Ectodermal cell (in vitro differentiated cells): ENCODE results near the gene NR2C2AP.

Experiments
- H3K27ac ChIP-seq: 2 replicates; pipeline ENCODE4 v1.7.0; 2013; ENCODE audit warnings: mild to moderate bottlenecking, low read depth, low read length; ENCODE audit not compliant: insufficient read depth, poor library complexity, severe bottlenecking
- H3K27me3 ChIP-seq: 2 replicates; pipeline ENCODE4 v1.7.0; 2013; ENCODE audit warnings: mild to moderate bottlenecking, low read length; ENCODE audit not compliant: insufficient read depth, control insufficient read depth, poor library complexity, severe bottlenecking
- H3K36me3 ChIP-seq: one replicate; pipeline ENCODE4 v1.7.0; 2013; ENCODE audit warnings: low read length; ENCODE audit not compliant: control insufficient read depth, insufficient read depth
- H3K4me1 ChIP-seq: one replicate; pipeline ENCODE4 v1.7.0; 2013; ENCODE audit warnings: low read length; ENCODE audit not compliant: control insufficient read depth, insufficient read depth
- H3K4me3 ChIP-seq: 2 replicates; pipeline ENCODE4 v1.7.0; 2013; ENCODE audit warnings: low read depth, low read length, control low read depth; ENCODE audit not compliant: insufficient read depth
- H3K9me3 ChIP-seq: 2 replicates; pipeline ENCODE4 v1.7.0; 2013; ENCODE audit warnings: mild to moderate bottlenecking, low read length, moderate library complexity; ENCODE audit not compliant: control insufficient read depth
- WGBS, 2 experiments: methylation state at CpG; one replicate each; pipeline ENCODE4 v1.1.7; 2013; ENCODE audit warnings: missing lambda C conversion rate in 2 of 2; 5-methylcytosine and 5-hydroxymethylcytosine counted together

The NR2C2AP gene

GRCh38 chr19:19152668-19153384 lies 50.4 kb downstream of the NR2C2AP start:
- Histone ChIP-seq H3K4me3 (no peak overlapping the region), H3K27ac (no peak overlapping the region), H3K4me1 (no peaks in the 10 kb centered on the region), H3K36me3 (no peaks in the 10 kb centered on the region), H3K9me3 (no peaks in the 10 kb centered on the region), H3K27me3 (no peaks in the 10 kb centered on the region)
- 90 to 91% methylated on average over 13 of the region's 13 CpGs for WGBS, 2 experiments

DNA sequence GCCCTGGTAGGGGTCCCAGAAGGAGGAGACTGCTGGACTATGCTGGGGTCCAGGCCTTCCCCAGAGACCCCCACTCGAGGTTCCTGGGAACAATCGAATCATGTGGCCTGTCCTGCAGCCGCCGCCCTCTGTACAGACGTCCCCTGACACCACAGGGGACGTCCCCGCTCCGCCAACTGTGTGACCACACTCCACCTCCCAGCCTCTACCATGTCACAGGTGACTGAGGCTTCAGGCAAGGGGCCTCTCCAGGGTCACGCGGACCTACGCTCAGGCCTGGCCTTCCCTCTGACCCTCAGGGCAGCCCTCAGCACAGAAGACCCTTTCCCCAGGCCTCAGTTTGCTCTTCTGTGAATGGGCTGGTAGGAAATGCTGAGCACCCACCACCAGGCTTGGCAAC lies 51.8 kb downstream of the NR2C2AP start:
- 85 to 87% methylated on average over 11 of the region's 11 CpGs for WGBS, 2 experiments
- H3K4me3 ChIP-seq, result no peak overlapping the region
- no peaks in the 10 kb centered on the region for H3K27me3 ChIP-seq
- no peaks in the 10 kb centered on the region for H3K9me3 ChIP-seq
- no peak overlapping the region for H3K27ac ChIP-seq
- H3K36me3 ChIP-seq, result no peaks in the 10 kb centered on the region
- no peaks in the 10 kb centered on the region for H3K4me1 ChIP-seq
